HEK293T (cell line): ENCODE measurements around the gene LPCAT4.

Experiments used
- CTCF ChIA-PET: fragments of 350-600 bp; formaldehyde crosslinking; extraction: SDS; loops from one replicate; lab custom pipeline; 2021; ENCODE audit warnings: antibody characterized with exemption, inconsistent platforms; lab: Yijun Ruan, JAX
- POLR2A ChIA-PET: fragments of 350-600 bp; formaldehyde crosslinking; extraction: SDS; loops from one replicate; lab custom pipeline; 2020; ENCODE audit warnings: antibody characterized with exemption, inconsistent platforms; lab: Yijun Ruan, JAX
- DNase-seq: peaks from one replicate; pipeline ENCODE4 v3.0.0; 2012; ENCODE audit warnings: mixed read lengths; ENCODE audit errors: extremely low spot score
- ARNT ChIP-seq: fragments of 450-650 bp; IDR thresholded peaks from 2 replicates; pipeline ENCODE4 v1.6.1; 2017; ENCODE audit warnings: mild to moderate bottlenecking
- BHLHE40 ChIP-seq: fragments of 450-650 bp; IDR thresholded peaks from 2 replicates; pipeline ENCODE4 v1.6.1; 2016; ENCODE audit warnings: mild to moderate bottlenecking, moderate library complexity, borderline replicate concordance
- CTBP1 ChIP-seq: fragments of 450-650 bp; IDR thresholded peaks from 2 replicates; pipeline ENCODE4 v1.6.1; 2016; ENCODE audit warnings: borderline replicate concordance
- ELF4 ChIP-seq: fragments of 450-650 bp; IDR thresholded peaks from 2 replicates; pipeline ENCODE4 v1.6.1; 2017; ENCODE audit warnings: antibody characterized with exemption
- FOXA1 ChIP-seq: fragments of 450-650 bp; IDR thresholded peaks from 2 replicates; pipeline ENCODE4 v1.6.1; 2016; ENCODE audit warnings: mild to moderate bottlenecking
- FOXK2 ChIP-seq: fragments of 450-650 bp; IDR thresholded peaks from 2 replicates; pipeline ENCODE4 v1.6.1; 2016; ENCODE audit warnings: mild to moderate bottlenecking
- FOXM1 ChIP-seq: fragments of 450-650 bp; IDR thresholded peaks from 2 replicates; pipeline ENCODE4 v1.6.1; 2017; ENCODE audit warnings: mild to moderate bottlenecking, borderline replicate concordance
- HDGF ChIP-seq: fragments of 450-650 bp; IDR thresholded peaks from 2 replicates; pipeline ENCODE4 v1.6.1; 2017; ENCODE audit warnings: antibody characterized with exemption, borderline replicate concordance
- L3MBTL2 ChIP-seq: fragments of 450-650 bp; conservative IDR thresholded peaks from 2 replicates; pipeline ENCODE4 v1.6.1; 2016; ENCODE audit warnings: mild to moderate bottlenecking
- LEF1 ChIP-seq: fragments of 450-650 bp; IDR thresholded peaks from 2 replicates; pipeline ENCODE4 v1.6.1; 2017; ENCODE audit warnings: mild to moderate bottlenecking, borderline replicate concordance
- NFRKB ChIP-seq: fragments of 450-650 bp; IDR thresholded peaks from 2 replicates; pipeline ENCODE4 v1.6.1; 2016; ENCODE audit warnings: mild to moderate bottlenecking, moderate library complexity
- PKNOX1 ChIP-seq: fragments of 450-650 bp; IDR thresholded peaks from 2 replicates; pipeline ENCODE4 v1.6.1; 2016
- SP1 ChIP-seq: fragments of 450-650 bp; IDR thresholded peaks from 2 replicates; pipeline ENCODE4 v1.6.1; 2017
- SUZ12 ChIP-seq: fragments of 450-650 bp; IDR thresholded peaks from 2 replicates; pipeline ENCODE4 v1.6.1; 2016; ENCODE audit warnings: mild to moderate bottlenecking
- TARDBP ChIP-seq: fragments of 450-650 bp; IDR thresholded peaks from 2 replicates; pipeline ENCODE4 v1.6.1; 2016
- ZNF384 ChIP-seq: fragments of 450-650 bp; IDR thresholded peaks from 2 replicates; pipeline ENCODE4 v1.6.1; 2016

Gene LPCAT4

DNA sequence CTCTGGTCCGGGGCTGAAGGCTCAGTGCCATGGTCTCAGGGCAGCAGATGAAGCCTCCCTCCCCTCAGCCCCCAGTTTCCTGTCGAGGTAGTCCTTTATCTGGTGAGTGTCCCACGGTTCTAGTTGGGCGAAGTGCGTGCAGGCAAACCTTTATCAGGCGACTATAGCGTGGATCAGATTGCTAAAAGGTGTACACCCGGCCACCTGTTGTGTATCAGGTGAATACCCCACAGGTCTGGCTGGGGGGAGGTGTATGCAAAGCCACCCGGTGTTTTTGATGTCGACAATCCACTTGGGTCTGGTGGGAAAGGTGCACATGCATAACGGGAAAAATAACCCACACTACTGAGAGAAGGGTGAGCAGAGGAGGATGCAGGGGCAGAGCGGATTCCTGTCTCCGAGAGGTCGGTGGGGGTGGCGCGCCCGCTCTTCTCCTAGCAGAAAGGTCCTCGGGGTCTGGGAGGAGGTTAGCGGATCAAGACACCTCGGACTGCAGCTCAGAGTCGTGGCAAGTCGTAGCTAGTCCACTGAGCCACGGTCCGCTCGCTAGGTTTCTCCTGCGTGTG is 29.9 kb downstream of the LPCAT4 start:
- ChIA-PET POLR2A (interaction anchor here (1.2 to 2.2 kb wide), 5 partner anchors 9 to 113 kb away, joined by 3 to 13 read pairs (median 4); partner anchors contain the start of gene LPCAT4), CTCF (no interaction called here)
- TF ChIP-seq BHLHE40 (no peak), CTBP1 (no peak), TARDBP (no peak), FOXM1 (no peak), FOXA1 (no peak), SP1 (no peak), L3MBTL2 (no peak), ARNT (no peak), ZNF384 (no peak), NFRKB (no peak), PKNOX1 (no peak), SUZ12 (no peak), HDGF (no peak), FOXK2 (no peak), LEF1 (no peak), ELF4 (no peak)
- DNase-seq: no peak

DNA sequence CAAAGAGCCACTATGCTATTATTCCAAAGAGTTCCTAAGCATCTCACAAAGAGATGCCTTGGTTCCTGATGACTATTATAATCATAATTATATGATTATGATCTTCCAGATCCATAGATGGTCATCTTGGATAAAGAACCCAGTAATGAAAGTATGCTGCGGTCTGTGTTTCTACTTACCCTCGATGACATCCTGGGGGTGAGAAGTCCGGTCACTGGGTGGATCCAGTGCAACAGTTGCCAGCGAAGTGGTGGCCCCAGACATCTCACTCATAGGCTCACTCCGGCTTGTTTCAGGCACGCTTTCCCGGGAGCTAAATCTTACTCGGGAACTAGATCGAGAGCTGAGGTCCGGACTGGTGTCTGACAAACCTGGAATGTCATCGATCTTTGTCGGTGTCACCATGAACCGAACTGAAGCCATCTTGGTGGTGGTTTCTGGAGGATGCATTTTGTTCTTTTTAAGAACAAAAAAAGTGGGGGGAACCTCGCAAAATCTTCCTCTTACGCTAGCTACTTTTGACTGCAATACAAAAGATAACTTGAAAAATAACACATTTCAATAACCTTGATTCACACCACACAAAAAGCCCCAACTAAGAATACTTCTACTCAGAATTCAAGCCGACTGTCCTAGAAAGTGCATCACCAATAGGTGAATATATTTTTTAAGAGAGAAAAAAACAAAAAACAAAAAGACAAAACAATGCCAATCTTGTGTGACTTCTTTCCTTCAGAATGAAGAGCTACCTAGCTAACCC is 30.6 kb downstream of the LPCAT4 start:
- no peak for DNase-seq
- no peak for TF ChIP-seq ZNF384
- no peak for TF ChIP-seq FOXK2
- no peak for TF ChIP-seq BHLHE40
- TF ChIP-seq SP1: no peak
- TF ChIP-seq HDGF: no peak
- TF ChIP-seq L3MBTL2: no peak
- no peak for TF ChIP-seq PKNOX1
- ChIA-PET POLR2A (interaction anchor here (1.0 to 2.2 kb wide), 6 partner anchors 8 to 113 kb away, joined by 3 to 13 read pairs (median 4); partner anchors contain the start of gene LPCAT4), CTCF (no interaction called here)

- no peak for DNase-seq
- ChIA-PET POLR2A (interaction anchor here (1.0 to 1.1 kb wide), 2 partner anchors 17 to 32 kb away, joined by 3 to 4 read pairs; partner anchors contain the start of gene LPCAT4), CTCF (interaction anchor here (0.6 kb wide), 1 partner anchor 11 kb away, joined by 4 read pairs; no protein-coding TSS in a partner anchor)
- TF ChIP-seq FOXM1 (no peak), BHLHE40 (no peak), HDGF (no peak), ZNF384 (no peak), SP1 (no peak), L3MBTL2 (no peak), ARNT (no peak), CTBP1 (no peak), PKNOX1 (no peak), NFRKB (no peak), FOXA1 (no peak), SUZ12 (no peak), FOXK2 (no peak)
These were observed 31.6 kb downstream of the LPCAT4 start for GRCh38 chr15:34335176-34336032.

DNA sequence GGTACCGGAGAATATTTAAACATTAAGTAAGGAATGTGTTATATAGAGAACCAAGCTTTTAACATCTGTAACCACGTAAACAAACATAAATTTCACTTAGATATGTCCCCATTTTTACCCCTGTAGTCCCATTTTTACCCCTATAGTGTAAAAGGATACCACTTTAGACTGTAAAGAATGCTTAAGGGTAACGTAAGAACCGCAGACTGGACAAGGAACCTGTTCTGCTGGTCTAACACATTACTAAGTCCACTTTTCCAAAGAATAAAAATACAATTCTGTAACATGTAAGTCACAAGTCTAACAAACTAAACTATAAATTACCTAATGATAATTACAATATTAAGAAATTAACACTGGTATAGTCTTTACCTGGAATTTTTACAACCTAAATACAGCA is 32.3 kb downstream of the LPCAT4 start:
- CTCF ChIA-PET: interaction anchor here (0.6 to 0.8 kb wide), 2 partner anchors 11 kb away, joined by 3 to 4 read pairs; no protein-coding TSS in a partner anchor

More for the DNA sequence above, 32.3 kb downstream of the LPCAT4 start:
- no peak for TF ChIP-seq SP1
- no peak for TF ChIP-seq TARDBP
- TF ChIP-seq FOXM1: no peak
- no peak for TF ChIP-seq L3MBTL2
- TF ChIP-seq FOXA1: no peak
- TF ChIP-seq ZNF384: no peak
- TF ChIP-seq BHLHE40: no peak
- no peak for TF ChIP-seq HDGF
- no peak for TF ChIP-seq FOXK2
- TF ChIP-seq SUZ12: no peak
- no peak for TF ChIP-seq ARNT
- TF ChIP-seq NFRKB: no peak
- TF ChIP-seq ELF4: no peak
- no peak for TF ChIP-seq CTBP1
- no peak for TF ChIP-seq LEF1
- no peak for TF ChIP-seq PKNOX1
- POLR2A ChIA-PET: no interaction called here
- no peak for DNase-seq
